Measurements from ENCODE around the gene DEDD.
A peak's percentile ranks its signal among the peaks of the same experiment; 100 is the strongest.

The DEDD gene, protein sequence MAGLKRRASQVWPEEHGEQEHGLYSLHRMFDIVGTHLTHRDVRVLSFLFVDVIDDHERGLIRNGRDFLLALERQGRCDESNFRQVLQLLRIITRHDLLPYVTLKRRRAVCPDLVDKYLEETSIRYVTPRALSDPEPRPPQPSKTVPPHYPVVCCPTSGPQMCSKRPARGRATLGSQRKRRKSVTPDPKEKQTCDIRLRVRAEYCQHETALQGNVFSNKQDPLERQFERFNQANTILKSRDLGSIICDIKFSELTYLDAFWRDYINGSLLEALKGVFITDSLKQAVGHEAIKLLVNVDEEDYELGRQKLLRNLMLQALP

DNA sequence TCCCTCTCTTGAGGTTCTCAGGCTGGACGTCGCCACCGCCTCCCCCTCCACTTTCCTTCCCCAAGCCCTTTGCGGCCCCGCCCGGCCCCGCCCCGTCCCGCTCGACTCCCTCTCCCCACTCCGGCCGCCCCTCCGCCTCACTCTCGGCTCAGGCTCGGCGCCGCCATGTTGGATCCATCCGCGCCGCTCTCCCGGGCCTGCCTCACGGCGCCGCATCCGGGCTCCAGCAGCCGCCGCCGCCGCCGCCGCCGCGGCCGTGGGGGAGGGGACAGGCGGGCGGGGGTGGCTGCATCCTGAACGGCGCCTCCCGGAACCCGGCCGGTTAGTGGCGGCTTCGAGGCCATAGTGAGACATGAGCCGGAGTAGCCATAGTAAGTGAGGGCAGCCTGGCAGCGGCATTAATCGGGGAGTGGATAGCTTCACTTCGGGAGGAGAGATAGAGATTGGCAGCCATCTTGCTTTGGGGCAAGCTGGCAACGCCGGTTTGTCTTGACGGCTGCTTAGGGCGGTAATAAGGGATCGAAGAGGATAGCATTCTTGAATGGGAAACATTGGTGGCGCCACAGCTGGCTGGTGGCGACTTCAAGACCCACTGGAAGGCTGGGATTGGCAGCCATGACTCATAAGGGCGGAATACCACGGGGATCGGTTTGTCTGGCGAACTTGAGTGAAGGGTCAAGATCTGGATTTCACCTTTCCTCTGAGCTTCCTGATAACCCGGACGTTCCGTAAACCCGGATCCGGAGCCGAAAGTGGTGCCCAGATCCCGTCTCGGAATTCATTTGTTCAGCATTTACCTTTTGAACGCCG, at the start of gene DEDD:
TSS of gene DEDD (minus strand) at position 258 of the 810 bp plus-strand sequence. CDS start 8,205 bp downstream, outside the sequence.
- peak; percentile 86 for DNase-seq

DNA sequence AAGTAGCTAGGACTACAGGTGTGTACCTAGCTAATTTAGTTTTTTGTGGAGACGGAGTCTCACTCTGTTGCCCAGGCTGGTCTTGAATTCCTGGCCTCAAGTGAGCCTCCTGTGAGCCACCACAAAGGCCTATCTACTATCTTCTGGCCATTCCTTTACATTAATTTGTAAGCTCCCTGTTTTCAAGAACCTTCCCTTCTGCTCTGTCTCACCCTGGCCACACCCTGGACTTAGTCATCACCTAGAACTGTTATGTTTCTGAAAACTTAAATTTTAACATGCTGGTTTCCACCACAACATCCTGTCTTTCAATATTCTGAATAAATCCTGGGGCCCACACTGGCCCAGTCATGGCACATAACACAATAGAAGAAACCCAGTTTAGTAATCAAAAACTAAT, 49.7 kb upstream of the DEDD start:
- peak; percentile 64 for DNase-seq

DNA sequence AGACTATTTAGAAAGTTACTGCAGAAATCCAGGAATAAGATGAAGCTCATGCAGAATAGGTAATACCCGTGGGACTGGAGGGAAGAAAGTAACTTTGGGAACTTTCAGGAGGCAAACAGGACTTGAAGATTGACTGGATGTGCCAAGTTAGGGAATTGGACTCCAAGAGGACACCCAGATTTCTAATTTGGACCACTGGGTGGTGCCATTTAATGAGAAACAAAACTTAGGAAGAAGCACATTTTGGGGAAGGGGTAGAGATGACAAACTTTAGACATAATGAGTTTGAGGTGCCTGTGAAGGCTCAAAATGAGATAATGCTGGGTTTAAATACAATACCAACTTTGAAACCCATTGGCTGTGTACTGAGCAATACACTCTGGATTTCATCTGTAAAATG, 48.2 kb upstream of the DEDD start:
- DNase-seq: no peak

DNA sequence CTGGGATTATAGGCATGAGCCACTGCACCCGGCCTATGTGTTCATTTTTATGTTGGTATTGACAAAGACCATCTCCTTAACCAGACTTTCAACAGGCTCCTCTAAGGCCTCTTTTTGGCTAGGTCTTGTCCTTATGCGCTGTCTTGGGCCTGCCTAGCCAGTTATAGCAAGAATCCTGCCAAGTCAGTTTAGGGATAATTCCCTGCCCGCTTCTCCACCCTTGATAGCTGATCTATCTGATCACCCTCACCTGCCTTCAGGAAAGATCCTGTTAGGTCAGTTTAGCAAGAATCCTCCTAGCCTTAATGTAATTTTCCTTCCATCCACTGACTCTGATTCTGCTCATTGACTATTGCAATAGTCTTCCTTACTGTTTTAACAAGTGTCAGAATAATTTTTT, 47.2 kb upstream of the DEDD start:
- no peak for DNase-seq

DNA sequence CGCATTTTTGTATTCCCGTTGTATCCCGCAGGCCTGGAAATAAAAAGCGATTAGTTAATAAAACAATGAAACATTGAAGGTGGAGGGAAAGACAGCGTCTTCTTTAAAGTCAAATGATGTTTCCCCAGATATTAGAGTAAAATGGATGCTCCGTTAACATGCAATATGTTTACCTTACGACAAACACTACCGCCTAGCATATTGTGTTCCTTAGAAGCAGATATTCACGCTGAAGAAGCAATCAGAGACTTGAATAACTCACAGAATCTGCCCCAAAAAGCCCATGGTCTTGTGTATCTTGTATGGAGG, 45.4 kb upstream of the DEDD start:
- no peak for DNase-seq

DNA sequence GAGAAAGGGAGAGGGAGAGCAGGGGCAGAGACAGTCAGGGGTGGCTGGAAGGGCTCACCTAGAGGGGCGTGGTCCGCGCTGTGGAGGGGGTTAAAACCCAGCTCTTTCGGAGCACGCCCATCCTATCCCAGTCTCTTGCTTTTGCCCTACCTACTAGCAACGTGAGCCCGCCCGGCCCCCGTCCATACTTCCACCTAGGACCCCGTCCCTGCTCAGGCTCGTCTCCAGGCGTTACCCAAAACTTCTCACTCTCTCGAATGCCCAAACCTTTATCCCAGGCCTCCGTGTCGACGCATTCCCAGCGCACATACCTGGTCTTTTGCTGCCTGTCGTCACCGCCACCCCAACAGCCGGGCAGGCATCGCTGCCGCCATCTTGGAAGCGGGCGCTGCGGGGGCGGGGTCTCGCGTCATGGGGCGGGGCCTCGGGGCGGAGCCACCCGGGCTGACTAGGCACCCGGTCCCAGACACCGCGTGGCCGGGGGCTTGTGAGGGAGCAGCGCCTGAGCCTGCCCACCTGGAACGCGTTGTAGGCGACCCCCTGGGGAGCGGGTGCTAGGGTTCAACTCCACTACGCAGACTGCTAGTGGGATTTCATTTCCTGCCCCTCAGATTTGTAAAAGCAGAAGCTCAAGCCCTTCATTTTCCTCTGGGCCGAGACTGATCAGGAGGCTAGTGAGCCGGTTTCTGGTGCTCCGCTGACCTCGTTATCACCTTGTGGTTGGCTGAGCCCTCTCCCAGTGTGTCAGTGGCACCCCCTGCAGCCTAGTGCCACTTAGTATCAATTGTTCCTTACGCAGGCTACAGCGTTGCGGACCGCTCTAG, 44.9 kb upstream of the DEDD start, which contains the start of gene B4GALT3:
TSS of gene B4GALT3 (minus strand) at position 396 of the 824 bp plus-strand sequence. CDS start 1,447 bp downstream, outside the sequence.
- DNase-seq: peak; percentile 93

DNA sequence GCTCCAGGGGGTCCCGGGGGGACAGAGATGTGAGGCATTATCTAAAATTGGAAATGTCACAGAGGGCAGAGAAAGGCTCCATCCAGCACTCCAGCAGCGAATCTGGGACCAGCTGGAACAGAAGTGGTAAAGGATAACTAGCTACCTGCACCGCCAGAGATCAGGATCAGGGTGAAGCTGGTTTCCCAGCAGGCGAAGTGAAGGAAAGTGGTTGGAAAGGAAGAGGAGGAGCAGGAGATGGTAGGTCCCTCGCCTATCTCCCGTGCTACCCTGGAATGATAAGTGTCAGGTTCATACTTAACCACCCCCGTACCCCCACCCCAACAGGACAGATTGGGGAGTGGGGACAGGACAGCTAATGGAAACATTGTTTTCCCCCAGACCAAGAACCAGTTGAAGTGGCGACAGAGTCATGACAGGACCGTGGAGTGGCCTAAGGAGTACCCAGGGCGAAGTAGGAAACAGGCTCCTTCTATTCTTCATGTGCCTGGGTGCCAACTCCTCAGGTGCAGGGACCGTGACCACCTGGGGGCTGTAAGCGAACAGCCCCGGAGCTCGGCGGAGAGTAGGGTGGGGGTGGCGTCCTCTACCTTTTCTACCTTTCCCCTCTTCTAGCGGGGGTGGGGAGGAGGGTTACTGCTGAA, 44.1 kb upstream of the DEDD start:
- no peak for DNase-seq

DNA sequence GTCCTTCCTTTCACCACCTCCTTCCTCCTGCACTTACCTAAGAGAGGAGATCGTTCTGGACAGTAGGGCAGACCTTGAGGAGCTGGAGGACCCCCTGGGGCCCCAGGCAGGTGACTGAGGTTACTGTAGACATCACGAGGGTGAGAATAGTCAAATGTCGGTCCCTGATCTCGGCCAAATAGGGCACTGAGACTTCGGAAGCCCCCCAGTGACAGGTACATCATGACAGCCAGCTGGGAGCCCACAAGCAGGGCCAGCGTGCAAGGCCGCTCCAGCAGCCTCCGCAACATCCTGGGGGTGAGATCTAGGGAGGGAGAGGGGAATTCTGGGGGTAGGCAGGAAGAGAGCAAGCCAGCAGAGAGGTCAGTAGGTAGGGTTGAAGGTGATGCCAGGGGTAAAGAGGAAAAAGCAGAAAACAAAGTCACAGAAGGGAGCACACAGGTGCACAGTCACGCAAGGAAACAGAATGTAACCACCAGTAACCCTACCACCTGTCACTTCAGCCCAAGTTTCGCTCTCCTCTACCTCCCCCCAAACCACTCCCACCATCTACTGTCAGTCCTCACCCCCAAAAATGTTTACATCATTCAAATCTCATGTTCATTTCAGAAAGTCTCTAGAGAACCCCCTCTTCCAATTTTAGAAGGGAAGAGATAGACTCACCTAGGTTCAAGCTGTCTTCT, 43.4 kb upstream of the DEDD start:
- DNase-seq: no peak

DNA sequence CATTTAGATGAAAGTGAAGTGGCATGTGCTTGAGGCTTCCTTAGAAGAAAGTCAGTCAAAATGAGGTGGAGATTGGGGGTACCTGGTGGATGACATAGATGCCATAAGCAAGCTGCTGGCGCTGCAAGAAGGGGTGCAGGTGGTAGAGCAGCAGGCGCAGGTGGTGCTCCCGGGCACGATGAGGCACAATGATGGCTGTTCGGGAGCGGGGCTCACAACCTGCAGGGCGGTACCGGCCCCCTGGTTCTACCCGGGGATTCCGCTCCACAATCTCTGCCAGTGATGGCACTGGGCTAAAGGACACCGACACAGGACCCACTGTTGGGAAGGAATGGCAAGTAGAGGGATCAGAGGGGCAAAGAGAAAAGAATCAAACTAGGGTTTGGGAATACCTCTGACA, 42.4 kb upstream of the DEDD start:
- DNase-seq: no peak

DNA sequence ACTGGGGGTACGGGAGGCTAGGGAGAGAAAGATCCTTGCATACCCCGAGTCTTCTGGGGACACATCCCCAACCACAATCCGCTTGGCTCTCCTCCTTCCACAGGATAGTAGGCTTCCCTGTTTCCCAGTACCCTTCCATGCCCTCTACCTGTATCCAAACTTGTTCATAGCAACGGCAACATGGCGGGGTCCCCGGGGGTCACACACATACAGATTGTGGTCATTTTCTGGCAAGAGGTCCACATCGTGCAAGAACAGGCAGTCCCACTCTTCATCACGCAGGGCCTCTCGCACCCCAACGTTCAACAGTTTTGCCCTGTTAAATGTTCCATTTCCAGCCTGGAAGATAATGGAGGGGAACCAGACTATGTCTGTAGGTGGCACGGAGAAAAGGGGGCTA, 41.2 kb upstream of the DEDD start:
- no peak for DNase-seq

DNA sequence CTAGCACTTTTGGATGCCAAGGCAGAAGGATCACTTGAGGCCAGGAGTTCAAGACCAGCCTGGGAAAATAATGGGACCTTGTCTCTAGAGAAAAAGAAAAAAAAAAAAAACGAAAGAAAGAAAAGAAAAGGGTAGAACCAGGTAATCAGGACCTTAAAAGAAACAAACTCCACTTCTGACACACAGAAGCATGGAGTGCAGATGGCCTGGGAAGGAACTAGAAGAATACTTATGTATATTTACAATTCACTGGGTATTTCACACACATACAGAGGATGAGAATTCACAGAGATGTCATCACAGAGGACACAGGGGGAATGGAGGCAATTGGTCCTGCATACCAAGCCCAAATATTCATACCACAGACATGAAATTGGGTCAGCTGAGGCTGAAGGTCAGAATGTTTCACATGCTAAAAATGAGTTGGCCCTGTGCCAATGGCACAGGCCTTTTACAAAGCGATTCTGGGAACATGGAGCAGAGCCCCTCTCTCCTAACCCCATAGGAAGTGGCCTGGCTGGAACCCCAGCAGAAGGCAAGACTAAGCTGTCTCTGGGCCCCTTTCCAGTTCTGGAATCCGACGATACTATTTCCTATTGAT, 40.4 kb upstream of the DEDD start:
- no peak for DNase-seq

DNA sequence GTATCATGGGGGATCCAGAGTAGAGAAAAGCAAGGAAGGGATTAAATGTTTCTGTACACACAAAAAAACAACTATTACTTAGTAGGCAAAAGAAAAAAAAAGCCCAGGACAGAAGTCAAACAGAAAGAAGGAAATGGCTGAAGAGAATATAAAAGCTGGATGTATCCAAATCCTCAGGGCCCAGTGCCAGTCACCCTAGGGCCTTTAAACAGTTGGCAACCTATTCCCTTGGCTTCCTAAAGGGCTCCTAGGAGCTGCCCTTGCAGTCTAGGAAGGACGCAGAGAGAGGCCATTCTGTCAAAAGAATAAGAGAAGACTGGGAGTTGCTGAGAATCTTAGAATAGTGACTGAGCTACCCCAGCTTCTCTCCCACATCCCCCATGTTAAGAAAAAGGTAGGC, 39.9 kb upstream of the DEDD start:
- DNase-seq: no peak

DNA sequence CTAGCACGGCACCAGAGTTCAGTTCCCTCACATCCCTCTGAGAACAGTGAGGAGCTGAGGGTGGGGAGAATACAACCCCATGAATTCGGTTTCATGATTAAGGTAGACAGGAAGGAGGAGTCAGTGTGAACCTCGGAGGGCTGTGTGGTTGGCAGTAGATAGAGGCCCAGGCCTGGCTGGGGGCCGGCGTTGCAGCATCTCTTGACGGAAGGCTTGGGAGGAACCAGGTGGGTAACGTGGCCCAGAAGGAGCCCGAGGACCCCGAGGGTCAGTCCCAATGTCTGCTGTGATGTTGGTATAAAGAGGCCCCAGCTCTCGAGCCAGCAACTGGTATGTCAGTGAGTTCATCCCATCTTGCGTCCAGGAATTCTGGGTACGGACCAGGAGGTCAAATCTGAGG, 39.2 kb upstream of the DEDD start:
- no peak for DNase-seq

DNA sequence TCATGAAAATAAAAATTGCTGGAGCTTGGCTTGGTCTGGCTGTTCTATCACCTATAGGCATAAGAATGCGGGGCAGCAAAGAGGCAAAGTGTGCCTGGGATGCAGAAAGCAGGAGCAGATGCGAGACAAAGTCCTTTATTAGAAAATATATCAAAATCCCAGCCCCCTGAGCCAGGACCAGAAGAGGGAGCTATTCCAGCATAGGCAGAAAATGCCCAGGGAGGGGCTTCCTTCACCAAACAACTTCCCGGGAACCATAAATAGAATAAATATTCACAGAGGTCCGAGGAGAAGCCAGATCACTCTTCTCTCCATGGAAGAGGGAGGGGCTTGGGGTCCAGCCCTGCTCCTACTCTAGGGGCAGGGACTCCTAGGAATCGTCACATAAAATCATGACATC, 38.7 kb upstream of the DEDD start:
- no peak for DNase-seq

DNA sequence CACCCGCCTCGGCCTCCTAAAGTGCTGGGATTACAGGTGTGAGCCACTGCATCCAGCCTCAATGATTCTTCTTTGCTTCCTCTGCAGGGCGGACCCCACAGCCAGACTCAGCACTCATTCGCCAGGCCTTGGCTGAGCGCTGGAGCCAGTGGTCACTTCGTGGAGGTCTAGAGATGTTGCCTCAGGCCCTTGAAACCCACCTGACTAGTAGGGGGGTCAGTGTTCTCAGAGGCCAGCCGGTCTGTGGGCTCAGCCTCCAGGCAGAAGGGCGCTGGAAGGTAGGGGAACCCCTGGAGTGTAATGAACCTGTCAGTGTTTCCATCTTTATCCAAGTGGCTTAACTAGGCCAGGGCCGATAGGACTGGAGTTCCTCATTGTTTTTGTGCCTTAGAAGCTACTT, 36.4 kb upstream of the DEDD start:
- no peak for DNase-seq

DNA sequence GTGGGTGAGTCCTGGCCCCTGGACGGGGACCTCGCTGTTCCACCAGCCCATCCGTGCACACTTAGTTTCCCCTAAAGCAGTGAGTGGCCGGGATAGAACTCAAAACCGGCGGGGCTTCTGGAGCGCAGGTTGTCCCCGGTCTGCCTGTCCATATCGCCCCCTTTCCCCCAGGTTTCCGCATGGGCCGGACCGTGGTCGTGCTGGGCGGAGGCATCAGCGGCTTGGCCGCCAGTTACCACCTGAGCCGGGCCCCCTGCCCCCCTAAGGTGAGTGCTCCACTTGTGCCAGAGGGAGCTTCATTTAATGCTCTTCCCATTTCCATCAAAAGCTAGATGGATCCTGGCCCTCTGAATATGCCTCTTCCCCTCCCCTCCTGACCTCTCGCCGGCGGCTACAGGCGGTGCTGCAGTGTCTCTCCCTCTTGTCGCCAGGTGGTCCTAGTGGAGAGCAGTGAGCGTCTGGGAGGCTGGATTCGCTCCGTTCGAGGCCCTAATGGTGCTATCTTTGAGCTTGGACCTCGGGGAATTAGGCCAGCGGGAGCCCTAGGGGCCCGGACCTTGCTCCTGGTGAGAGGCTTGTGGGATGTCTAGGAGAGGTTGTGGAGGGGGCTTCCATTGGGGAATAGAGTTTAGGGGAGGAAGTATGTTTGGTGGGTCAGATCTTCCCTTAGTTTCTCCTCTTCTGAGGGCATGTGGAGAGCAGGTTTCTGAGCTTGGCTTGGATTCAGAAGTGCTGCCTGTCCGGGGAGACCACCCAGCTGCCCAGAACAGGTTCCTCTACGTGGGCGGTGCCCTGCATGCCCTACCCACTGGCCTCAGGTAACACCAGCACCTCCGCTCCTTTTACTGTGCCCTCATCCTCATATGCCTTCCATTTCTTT, 34.4 kb upstream of the DEDD start:
- DNase-seq: no peak

DNA sequence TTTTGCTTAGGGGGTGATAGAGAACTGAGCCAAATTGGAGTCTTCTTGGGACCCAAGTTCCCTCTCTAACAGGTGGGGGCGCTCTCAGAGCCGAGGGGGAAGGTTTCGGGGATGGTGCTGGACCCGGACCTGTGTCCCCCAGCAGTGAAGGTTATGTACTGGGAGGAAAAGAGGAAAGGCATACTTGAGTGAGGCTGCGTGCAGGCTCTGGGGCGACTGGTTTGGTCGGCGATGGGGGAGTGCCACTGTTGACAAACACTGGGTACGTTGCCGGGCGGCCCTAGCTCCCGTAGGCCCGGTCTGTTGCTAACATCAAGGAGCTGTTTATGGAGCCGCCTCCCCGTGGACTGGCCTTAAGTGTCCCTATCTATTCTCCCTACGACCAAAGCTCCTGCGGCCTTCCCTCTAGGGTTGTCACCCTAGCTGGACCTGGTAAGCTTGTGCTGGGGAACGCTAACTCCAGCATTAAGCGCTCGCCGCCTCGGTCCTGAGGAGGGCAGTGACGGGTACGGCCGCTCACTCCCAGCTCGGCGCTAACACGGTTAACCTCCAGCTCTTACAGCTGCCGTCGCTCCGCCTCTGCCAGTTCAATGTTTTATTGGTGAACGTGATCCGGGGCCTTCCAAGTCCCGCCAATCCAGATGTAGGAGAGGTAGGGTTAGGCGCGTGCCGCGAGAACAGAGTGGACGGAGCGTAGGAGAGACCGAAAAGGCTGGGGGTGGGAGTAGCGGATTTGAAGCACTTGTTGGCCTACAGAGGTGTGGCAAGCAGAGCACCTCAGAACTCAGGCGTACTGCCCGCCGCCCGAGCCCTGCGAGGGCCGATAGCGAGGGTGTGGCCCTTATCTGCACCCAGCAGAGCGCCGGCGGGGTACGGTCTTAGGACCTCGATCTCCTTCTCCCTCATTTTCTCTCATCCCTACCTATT, 33.5 kb upstream of the DEDD start, which contains the start of gene PPOX:
TSS of gene PPOX (plus strand) at position 685 of the 927 bp plus-strand sequence. CDS start 422 bp downstream, outside the sequence.
- DNase-seq: peak; percentile 91

DNA sequence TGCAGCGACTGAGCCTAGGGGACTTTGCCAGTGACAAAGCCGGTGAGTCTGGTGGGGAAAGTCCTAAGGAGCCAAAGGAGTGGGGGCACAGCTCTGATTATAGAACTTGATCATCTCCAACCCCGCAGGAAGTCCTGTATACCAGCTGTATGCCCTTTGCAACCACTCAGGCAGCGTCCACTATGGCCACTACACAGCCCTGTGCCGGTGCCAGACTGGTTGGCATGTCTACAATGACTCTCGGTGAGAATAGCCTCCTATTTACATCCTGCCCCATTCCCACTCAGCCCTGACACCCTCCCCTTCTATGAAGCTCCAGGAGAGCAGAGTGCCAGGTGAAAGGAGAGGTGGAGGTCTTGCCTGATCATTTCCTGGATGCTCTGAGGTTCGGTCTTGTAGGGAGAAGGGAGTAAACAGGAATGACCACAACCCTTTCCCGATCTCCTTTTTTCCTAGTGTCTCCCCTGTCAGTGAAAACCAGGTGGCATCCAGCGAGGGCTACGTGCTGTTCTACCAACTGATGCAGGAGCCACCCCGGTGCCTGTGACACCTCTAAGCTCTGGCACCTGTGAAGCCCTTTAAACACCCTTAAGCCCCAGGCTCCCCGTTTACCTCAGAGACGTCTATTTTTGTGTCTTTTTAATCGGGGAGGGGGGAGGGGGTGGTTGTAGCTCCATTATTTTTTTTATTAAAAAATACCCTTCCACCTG, 32.6 kb upstream of the DEDD start:
- DNase-seq: no peak

DNA sequence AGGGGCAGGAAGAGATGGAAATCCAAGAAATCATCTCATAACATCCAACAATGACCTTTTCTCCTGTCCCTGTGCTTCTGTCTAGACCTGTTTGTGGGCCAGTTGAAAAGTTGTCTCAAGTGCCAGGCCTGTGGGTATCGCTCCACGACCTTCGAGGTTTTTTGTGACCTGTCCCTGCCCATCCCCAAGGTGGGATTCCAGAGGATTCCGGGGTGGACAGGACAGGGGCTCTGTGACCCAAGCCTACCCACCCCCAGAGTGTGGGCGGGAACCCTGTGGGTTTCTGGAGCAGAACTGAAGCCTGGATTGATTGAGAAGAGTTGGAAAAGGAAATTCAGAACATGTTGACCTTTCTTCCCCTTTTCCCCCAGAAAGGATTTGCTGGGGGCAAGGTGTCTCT, 31.3 kb upstream of the DEDD start:
- DNase-seq: no peak

Measured in activated gamma-delta T cell treated with Interleukin-2 at 50 U/mL for 16 hours (primary cell).